Neural cell (in vitro differentiated cells): ENCODE data around the gene C1QTNF7.

ENCODE experiments used
- CTCF ChIP-seq: fragments of 450-650 bp; IDR thresholded peaks from 2 replicates; pipeline ENCODE4 v1.5.1; 2014; ENCODE audit warnings: antibody characterized with exemption, mild to moderate bottlenecking, moderate library complexity; ENCODE audit not compliant: poor library complexity, severe bottlenecking
- EP300 ChIP-seq: fragments of 450-650 bp; conservative IDR thresholded peaks from 2 replicates; pipeline ENCODE4 v1.6.1; 2014; ENCODE audit warnings: antibody characterized with exemption, mild to moderate bottlenecking, moderate library complexity; ENCODE audit not compliant: poor library complexity, severe bottlenecking
- EZH2 ChIP-seq: fragments of 200-600, 300-800 bp; shearing (Covaris generic), sonication (generic); IDR thresholded peaks from 2 replicates; pipeline ENCODE4 v1.6.1; 2014; ENCODE audit warnings: antibody characterized with exemption, low read length, borderline replicate concordance, mild to moderate bottlenecking; ENCODE audit not compliant: insufficient read depth, poor library complexity, severe bottlenecking
- MXI1 ChIP-seq: fragments of 450-650 bp; conservative IDR thresholded peaks from 2 replicates; pipeline ENCODE4 v1.6.1; 2014; ENCODE audit warnings: antibody characterized with exemption, mild to moderate bottlenecking; ENCODE audit not compliant: poor library complexity, severe bottlenecking
- RAD21 ChIP-seq: fragments of 450-650 bp; conservative IDR thresholded peaks from 2 replicates; pipeline ENCODE4 v1.6.1; 2014; ENCODE audit warnings: antibody characterized with exemption, mild to moderate bottlenecking, moderate library complexity

GRCh38 chr4:15443371-15444160 lies 15.7 kb downstream of the C1QTNF7 start:
- TF ChIP-seq MXI1 (no peak), CTCF (no peak), EP300 (no peak), EZH2 (no peak), RAD21 (no peak)
